NCI-H460 (cell line): ENCODE data around the gene NCAPD2. TPM values are rescaled to one million over a fixed set of nuclear protein-coding genes. Genes with fewer than 3 reads are reported as not detected.
A peak's percentile ranks its signal among the peaks of the same experiment; 100 is the strongest.

Source experiments
- DNase-seq: peaks from one replicate; pipeline ENCODE4 v3.0.0-alpha.2; 2016; ENCODE audit warnings: low read depth; ENCODE audit errors: extremely low read depth
- small RNA-seq, 2 experiments: library from RNA; depleted of rRNA; stranded (forward); fragments of <200 nt; gene quantifications; one replicate each; pipeline ENCODE3, GENCODE V24; 2014
- total RNA-seq: library from RNA; depleted of rRNA; stranded (reverse); fragments of >200 nt; shearing (Covaris generic); gene quantifications from 2 replicates; pipeline ENCODE4 v1.2.3, GENCODE V29; 2014; rRNA removed

NCAPD2 gene
- total RNA-seq, 1 experiment from 2014 or later: 68.4 TPM

GRCh38 chr12:6560501-6561205 lies 66.8 kb downstream of the NCAPD2 start:
- DNase-seq: no peak

DNA sequence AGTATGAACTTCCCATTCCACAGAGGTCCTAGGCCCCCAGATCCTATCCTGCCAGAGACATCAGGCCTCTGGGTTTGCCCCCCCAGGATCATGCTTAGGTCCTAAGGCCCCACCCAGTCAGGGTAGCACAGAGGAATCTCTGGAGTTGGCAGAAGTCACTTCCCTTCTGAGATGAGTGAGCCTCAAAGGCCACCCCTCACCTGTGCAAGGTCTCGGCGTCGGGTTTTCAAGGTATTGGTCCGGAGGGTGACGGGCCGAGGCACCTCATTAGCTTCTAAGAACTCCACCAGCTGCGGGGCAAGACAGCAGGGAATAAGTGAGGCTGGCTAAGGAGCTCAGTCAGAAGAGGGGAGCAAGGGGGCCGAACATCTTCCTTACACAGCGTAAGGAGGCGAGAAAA lies 69.0 kb downstream of the NCAPD2 start:
- no peak for DNase-seq

DNA sequence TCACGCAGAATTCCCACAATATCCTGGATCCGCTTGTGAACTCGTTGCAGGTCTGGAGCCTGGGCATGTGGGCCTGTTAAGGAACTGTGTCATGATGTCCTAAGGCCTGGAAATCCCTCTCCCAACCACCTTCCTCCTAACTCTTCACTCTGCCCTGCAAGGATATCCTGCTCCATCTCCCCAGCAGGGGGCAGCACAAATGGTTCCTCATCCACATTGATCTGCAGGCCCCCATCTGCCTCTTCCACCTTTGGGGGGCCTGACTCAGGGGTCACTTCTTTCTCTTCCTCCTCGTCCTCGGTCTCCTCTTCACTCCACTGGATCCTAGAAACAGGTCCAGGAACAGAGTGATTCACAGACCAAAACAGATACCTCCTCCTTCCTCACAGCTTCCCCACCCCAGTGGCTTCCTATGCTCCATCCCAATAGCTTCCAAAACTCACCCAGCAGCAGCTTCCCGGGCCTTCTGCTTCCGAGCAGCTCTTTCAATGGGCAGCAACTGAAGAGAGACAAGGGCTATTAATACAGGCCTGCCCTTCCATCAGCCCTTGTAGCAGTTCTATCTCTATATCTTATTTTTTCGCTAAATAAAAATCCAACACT lies 69.6 kb downstream of the NCAPD2 start:
- DNase-seq: peak; percentile 35

DNA sequence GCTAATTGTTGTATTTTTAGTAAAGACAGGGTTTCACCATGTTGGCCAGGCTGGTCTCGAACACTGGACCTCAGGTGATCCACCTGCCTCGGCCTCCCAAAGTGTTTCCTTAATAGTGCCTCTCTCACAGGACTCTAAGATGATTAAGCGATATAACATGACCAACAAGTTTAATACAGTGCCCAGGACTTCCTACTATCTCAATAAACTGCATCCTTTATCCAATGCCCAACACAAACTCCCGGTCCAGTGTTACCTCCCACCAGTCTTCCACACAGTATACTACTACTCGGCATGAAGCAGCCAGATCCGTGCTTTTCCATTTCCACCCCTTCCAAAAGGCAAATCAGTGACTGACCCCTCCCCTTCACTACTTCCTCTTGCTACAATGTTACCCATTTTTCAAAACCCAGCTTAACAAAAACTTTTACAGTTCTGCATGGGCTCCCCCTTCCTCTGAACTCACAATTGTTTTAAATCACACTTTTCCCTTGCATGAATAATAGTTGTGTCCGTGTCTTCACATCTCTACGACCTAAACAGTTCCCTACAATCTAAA lies 73.3 kb downstream of the NCAPD2 start:
- no peak for DNase-seq

DNA sequence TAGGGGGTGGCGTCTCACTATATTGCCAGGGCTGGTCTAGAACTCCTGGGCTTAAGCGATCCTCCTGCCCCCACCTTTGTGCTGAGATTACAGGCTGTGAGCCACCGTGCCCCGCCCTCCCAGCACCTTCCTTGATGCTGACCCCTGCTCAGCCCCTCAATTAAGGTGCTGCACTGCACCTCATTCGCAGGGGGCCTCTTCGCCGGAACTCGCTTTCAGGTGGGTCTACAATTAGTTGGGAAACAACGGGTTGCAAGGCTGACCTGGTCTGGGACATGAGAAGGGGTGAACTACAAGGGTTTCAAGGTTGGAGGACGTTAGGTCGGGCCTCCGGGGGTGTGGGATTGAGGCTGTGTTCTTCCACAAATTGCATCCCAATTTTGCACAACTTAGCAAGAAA lies 75.4 kb downstream of the NCAPD2 start:
- no peak for DNase-seq

GRCh38 chr12:6569786-6570185 lies 75.9 kb downstream of the NCAPD2 start:
- no peak for DNase-seq

GRCh38 chr12:6570264-6570887 lies 76.5 kb downstream of the NCAPD2 start:
- DNase-seq: no peak

- no peak for DNase-seq
Observed at GRCh38 chr12:6573001-6573400, 79.1 kb downstream of the NCAPD2 start.

DNA sequence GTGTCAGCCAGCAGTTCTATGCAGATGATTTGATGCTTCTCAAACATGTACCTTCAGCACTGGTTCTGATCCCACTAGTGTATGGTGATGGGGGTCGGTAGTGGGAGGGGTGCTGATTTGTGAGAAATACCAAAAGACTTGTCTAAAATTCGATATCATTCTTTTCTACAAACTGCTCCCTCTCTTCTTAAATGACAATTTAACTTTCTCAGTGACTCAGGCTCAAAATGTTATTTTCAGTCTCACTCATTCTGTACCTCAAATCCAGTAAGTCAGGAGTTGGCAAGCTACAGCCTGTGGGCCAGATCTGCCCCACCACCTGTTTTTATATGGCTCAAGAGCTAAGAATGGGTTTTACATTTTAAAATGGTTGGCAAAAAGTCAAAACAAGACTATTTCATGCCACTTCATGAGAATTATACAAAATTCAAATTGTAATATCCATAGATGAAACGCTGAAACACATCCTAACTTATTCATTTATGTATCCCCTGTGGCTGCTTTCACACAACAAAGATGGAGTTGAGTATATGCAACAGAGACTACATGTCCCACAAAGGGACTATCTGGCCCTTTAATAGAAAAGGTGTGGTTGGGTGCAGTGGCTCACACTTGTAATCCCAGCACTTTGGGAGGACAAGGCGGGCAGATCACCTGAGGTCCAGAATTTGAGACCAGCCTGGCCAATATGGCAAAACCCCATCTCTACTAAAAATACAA lies 80.8 kb downstream of the NCAPD2 start:
- no peak for DNase-seq

GRCh38 chr12:6575648-6576047 lies 81.7 kb downstream of the NCAPD2 start:
- DNase-seq: no peak

Small RNAs within 50 kb of the gene (small RNA-seq; reads per million reads assigned to genes)
- gene SCARNA11: 14.4 to 88.7 reads per million in 2 experiments

Other genes with a start within 250 kb of the NCAPD2 start
- gene PLEKHG6, start 183.4 kb upstream of the NCAPD2 start, total RNA-seq: not detected in 2 replicates
- gene TNFRSF1A, start 152.0 kb upstream of the NCAPD2 start, total RNA-seq: 180 and 190 TPM in 2 replicates
- 0.29 and 1.7 TPM in 2 replicates for gene SCNN1A, start 118.5 kb upstream of the NCAPD2 start, total RNA-seq
- gene LTBR, start 109.9 kb upstream of the NCAPD2 start, total RNA-seq: 80.4 and 82.9 TPM in 2 replicates
- gene CD27, start 49.1 kb upstream of the NCAPD2 start, total RNA-seq: not detected in 2 replicates
- gene TAPBPL, start 42.1 kb upstream of the NCAPD2 start, total RNA-seq: 3.2 and 3.9 TPM in 2 replicates
- gene VAMP1, start 23.4 kb upstream of the NCAPD2 start, total RNA-seq: 10.7 and 14.3 TPM in 2 replicates
- 150 and 183 TPM in 2 replicates for gene MRPL51, start 840 bp upstream of the NCAPD2 start, total RNA-seq
- gene GAPDH, start 40.4 kb downstream of the NCAPD2 start, total RNA-seq: 9,568 and 10,591 TPM in 2 replicates
- 0.15 TPM in 1 of 2 replicates, not detected in the other for gene IFFO1, start 61.9 kb downstream of the NCAPD2 start, total RNA-seq
- 54.0 and 58.2 TPM in 2 replicates for gene NOP2, start 74.2 kb downstream of the NCAPD2 start, total RNA-seq
- gene CHD4, start 113.3 kb downstream of the NCAPD2 start, total RNA-seq: 67.0 and 83.8 TPM in 2 replicates
- gene LPAR5, start 141.9 kb downstream of the NCAPD2 start, total RNA-seq: not detected in 2 replicates
- gene ACRBP, start 153.3 kb downstream of the NCAPD2 start, total RNA-seq: 0.40 TPM in 1 of 2 replicates, not detected in the other
- gene ING4, start 169.0 kb downstream of the NCAPD2 start, total RNA-seq: 16.3 and 17.6 TPM in 2 replicates
- 14.7 and 18.9 TPM in 2 replicates for gene ZNF384, start 195.3 kb downstream of the NCAPD2 start, total RNA-seq
- not detected in 2 replicates for gene PIANP, start 206.7 kb downstream of the NCAPD2 start, total RNA-seq
- gene COPS7A, start 229.9 kb downstream of the NCAPD2 start, total RNA-seq: 75.2 and 77.1 TPM in 2 replicates